ENCODE results near the gene WDR59.

DNA sequence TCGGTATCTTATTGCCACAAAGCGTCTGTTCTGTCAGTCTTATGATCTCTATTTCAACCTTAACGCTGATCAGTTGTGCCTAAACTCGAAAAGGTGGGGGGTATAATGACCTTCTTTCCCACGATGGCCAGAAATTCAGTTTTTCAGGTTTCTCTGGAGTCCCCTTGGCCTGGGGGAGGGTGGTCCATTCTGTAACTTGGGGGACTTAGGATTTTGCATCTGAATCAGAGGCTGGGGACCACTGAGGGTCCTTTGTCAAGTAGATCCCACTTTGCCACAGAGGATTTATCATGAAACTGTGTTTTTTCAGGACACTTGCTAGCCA is 6.3 kb upstream of the WDR59 start:
- TF ChIP-seq, protein P1, sequence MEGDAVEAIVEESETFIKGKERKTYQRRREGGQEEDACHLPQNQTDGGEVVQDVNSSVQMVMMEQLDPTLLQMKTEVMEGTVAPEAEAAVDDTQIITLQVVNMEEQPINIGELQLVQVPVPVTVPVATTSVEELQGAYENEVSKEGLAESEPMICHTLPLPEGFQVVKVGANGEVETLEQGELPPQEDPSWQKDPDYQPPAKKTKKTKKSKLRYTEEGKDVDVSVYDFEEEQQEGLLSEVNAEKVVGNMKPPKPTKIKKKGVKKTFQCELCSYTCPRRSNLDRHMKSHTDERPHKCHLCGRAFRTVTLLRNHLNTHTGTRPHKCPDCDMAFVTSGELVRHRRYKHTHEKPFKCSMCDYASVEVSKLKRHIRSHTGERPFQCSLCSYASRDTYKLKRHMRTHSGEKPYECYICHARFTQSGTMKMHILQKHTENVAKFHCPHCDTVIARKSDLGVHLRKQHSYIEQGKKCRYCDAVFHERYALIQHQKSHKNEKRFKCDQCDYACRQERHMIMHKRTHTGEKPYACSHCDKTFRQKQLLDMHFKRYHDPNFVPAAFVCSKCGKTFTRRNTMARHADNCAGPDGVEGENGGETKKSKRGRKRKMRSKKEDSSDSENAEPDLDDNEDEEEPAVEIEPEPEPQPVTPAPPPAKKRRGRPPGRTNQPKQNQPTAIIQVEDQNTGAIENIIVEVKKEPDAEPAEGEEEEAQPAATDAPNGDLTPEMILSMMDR (IDR thresholded peaks at IDR 0.05), result no peak
- TF ChIP-seq EZH2 (IDR thresholded peaks at IDR 0.05), result no peak
- TF ChIP-seq EZH2phosphoT487 (IDR thresholded peaks at IDR 0.05), result no peak

All from neural progenitor cell (in vitro differentiated cells).